Measurements from ENCODE around the gene GIT2.
"Not testable (repeated sequence)": the region's sequence is repeated elsewhere in the genome, so short reads cannot be mapped to it uniquely, and the experiment has no call there.

GIT2 gene

GRCh38 chr12:109914461-109914860 is 81.7 kb downstream of the GIT2 start:
- DNase-seq, result no peak

- DNase-seq, result no peak
Observed at GRCh38 chr12:109912855-109913321, 83.3 kb downstream of the GIT2 start.

GRCh38 chr12:109910969-109911348 is 85.2 kb downstream of the GIT2 start:
- DNase-seq, result no peak

- DNase-seq, result no peak
Observed at GRCh38 chr12:109910254-109910968, 85.8 kb downstream of the GIT2 start.

GRCh38 chr12:109905301-109905700 is 90.9 kb downstream of the GIT2 start:
- no peak for DNase-seq

- no peak for DNase-seq
Observed at GRCh38 chr12:109902891-109903418, 93.2 kb downstream of the GIT2 start.

- DNase-seq, result no peak
Observed at GRCh38 chr12:109900752-109901580, 95.2 kb downstream of the GIT2 start.

- no peak for DNase-seq
Observed at GRCh38 chr12:109899783-109900751, 96.1 kb downstream of the GIT2 start, which contains the start of gene TCHP. TCHP (plus strand) TSS chr12:109900274; CDS start chr12:109903027, 2,753 bp downstream.

GRCh38 chr12:109899345-109899744 is 96.8 kb downstream of the GIT2 start:
- not testable (repeated sequence) for DNase-seq

- DNase-seq, result no peak
Observed at GRCh38 chr12:109897029-109897428, 99.1 kb downstream of the GIT2 start.

GRCh38 chr12:109896188-109896587 is 100.0 kb downstream of the GIT2 start:
- no peak for DNase-seq

GRCh38 chr12:109894939-109895338 is 101.2 kb downstream of the GIT2 start:
- no peak for DNase-seq

GRCh38 chr12:109893261-109893995 is 102.7 kb downstream of the GIT2 start:
- DNase-seq, result no peak

GRCh38 chr12:109892748-109893147 is 103.4 kb downstream of the GIT2 start:
- DNase-seq, result no peak

- DNase-seq, result no peak
Observed at GRCh38 chr12:109892165-109892715, 103.9 kb downstream of the GIT2 start.

- DNase-seq, result not testable (repeated sequence)
Observed at GRCh38 chr12:109891731-109892130, 104.4 kb downstream of the GIT2 start.

- peak; percentile 70 for DNase-seq
Observed at GRCh38 chr12:109890620-109891170, 105.5 kb downstream of the GIT2 start.

- no peak for DNase-seq
Observed at GRCh38 chr12:109888179-109889020, 107.8 kb downstream of the GIT2 start.

- no peak for DNase-seq
Observed at GRCh38 chr12:109885616-109886015, 110.6 kb downstream of the GIT2 start.

- no peak for DNase-seq
Observed at GRCh38 chr12:109883461-109883860, 112.7 kb downstream of the GIT2 start.
